A549 (cell line): ENCODE measurements around the gene GNB1. TPM values are rescaled to one million over a fixed set of nuclear protein-coding genes. Genes with fewer than 3 reads are reported as not detected.
A peak's percentile ranks its signal among the peaks of the same experiment; 100 is the strongest.

Source experiments
- ATAC-seq, 2 experiments: fragments of 200-7000 bp in 1 of 2; fragments of >200 bp in 1 of 2; cut with Nextera tagmentation in 1 of 2; cut with Tn5 transposase in 1 of 2; 3 replicates each; pipeline versions ENCODE4 v1.8.0 to v1.9.1; 2018 to 2020; ENCODE audit warnings: mild to moderate bottlenecking in 1 of 2, moderate library complexity in 1 of 2
- CTCF ChIA-PET: fragments of 300-600 bp; sonication (Branson Sonifier 250); formaldehyde crosslinking; extraction: SDS; loops from one replicate; lab custom pipeline; 2021; ENCODE audit warnings: antibody characterized with exemption, inconsistent platforms; lab: Yijun Ruan, JAX
- POLR2A ChIA-PET: fragments of 350-600 bp; formaldehyde crosslinking; extraction: SDS; loops from one replicate; lab custom pipeline; 2021; ENCODE audit warnings: antibody characterized with exemption, inconsistent platforms; lab: Yijun Ruan, JAX
- DNase-seq, 2 experiments: peaks; one replicate each; pipeline versions ENCODE4 v3.0.0 to v3.0.0-alpha.2; 2011 to 2016; ENCODE audit warnings: low read depth in 1 of 2, low spot score in 1 of 2
- FAIRE-seq: peaks from 2 replicates; lab custom pipeline; 2011; peaks lifted over from hg19 to GRCh38; lab: Jason Lieb, UNC
- H3K27ac ChIP-seq, 2 experiments: fragments of >200 bp; sonication (Bioruptor Twin); formaldehyde crosslinking; 3 replicates each; pipeline ENCODE4 v1.5.1; 2016 to 2017
- H3K4me1 ChIP-seq: fragments of >200 bp; sonication (Bioruptor Twin); formaldehyde crosslinking; 3 replicates; pipeline ENCODE4 v1.6.1; 2016
- H3K4me2 ChIP-seq: fragments of >200 bp; sonication (Bioruptor Twin); formaldehyde crosslinking; 3 replicates; pipeline ENCODE4 v1.6.1; 2016
- H3K4me3 ChIP-seq: fragments of >200 bp; sonication (Bioruptor Twin); formaldehyde crosslinking; 3 replicates; pipeline ENCODE4 v1.5.1; 2016
- H3K9me3 ChIP-seq: fragments of >200 bp; sonication (Bioruptor Twin); formaldehyde crosslinking; 3 replicates; pipeline ENCODE4 v1.6.1; 2016
- CBX8 ChIP-seq: fragments of 200-600 bp; sonication (generic); IDR thresholded peaks from 2 replicates; pipeline ENCODE4 v1.6.1; 2016
- CHD2 ChIP-seq: fragments of 150-350 bp; IDR thresholded peaks from 2 replicates; pipeline ENCODE4 v1.6.1; 2014; ENCODE audit warnings: low read length; ENCODE audit not compliant: partially characterized antibody
- E2F6 ChIP-seq: IDR thresholded peaks from 2 replicates; pipeline ENCODE4 v1.6.1; 2012; ENCODE audit warnings: low read depth, borderline replicate concordance
- EHF ChIP-seq: fragments of 250-450 bp; sonication (Bioruptor Pico); IDR thresholded peaks from 2 replicates; pipeline ENCODE4 v1.5.0; 2020; ENCODE audit warnings: mild to moderate bottlenecking
- ELK1 ChIP-seq: fragments of 150-350 bp; IDR thresholded peaks from 2 replicates; pipeline ENCODE4 v1.6.1; 2014; ENCODE audit warnings: low read depth, mild to moderate bottlenecking, low read length
- FOSB ChIP-seq: fragments of 250-450 bp; sonication (Bioruptor Pico); IDR thresholded peaks from 2 replicates; pipeline ENCODE4 v1.5.0; 2020; ENCODE audit warnings: mild to moderate bottlenecking, moderate library complexity
- HDAC2 ChIP-seq: fragments of 200-600 bp; sonication (generic); IDR thresholded peaks from 2 replicates; pipeline ENCODE4 v1.6.1; 2016
- HES2 ChIP-seq: fragments of >200 bp; sonication (Bioruptor Twin); formaldehyde crosslinking; IDR thresholded peaks from 2 replicates; pipeline ENCODE4 v1.6.1; 2016
- HEYL ChIP-seq: fragments of 250-450 bp; sonication (Bioruptor Pico); IDR thresholded peaks from 2 replicates; pipeline ENCODE4 v1.8.0; 2021; ENCODE audit warnings: mild to moderate bottlenecking, moderate library complexity
- HMGXB4 ChIP-seq: fragments of 250-450 bp; sonication (Bioruptor Pico); IDR thresholded peaks from 2 replicates; pipeline ENCODE4 v1.5.0; 2021; ENCODE audit warnings: mild to moderate bottlenecking, moderate library complexity, borderline replicate concordance
- HOXA7 ChIP-seq: fragments of 250-450 bp; sonication (Bioruptor Pico); IDR thresholded peaks from 2 replicates; pipeline ENCODE4 v1.5.0; 2020; ENCODE audit warnings: mild to moderate bottlenecking, moderate library complexity
- JUN ChIP-seq, 2 experiments: fragments of >200 bp; sonication (Bioruptor Twin); formaldehyde crosslinking; IDR thresholded peaks; 2 replicates in 1 of 2; 3 replicates in 1 of 2; pipeline ENCODE4 v1.6.1; 2016 to 2017
- JUNB ChIP-seq: fragments of >200 bp; sonication (Bioruptor Twin); formaldehyde crosslinking; IDR thresholded peaks from 2 replicates; pipeline ENCODE4 v1.6.1; 2016
- KDM1A ChIP-seq: fragments of 200-600 bp; sonication (generic); IDR thresholded peaks from 2 replicates; pipeline ENCODE4 v1.6.1; 2016; ENCODE audit warnings: low read depth, mild to moderate bottlenecking
- MYC ChIP-seq: IDR thresholded peaks from 2 replicates; pipeline ENCODE4 v1.6.1; 2012; ENCODE audit warnings: mild to moderate bottlenecking, inconsistent platforms, low read length, improper control_type of control experiment, borderline replicate concordance
- NPAS2 ChIP-seq: fragments of 250-450 bp; sonication (Bioruptor Pico); IDR thresholded peaks from 2 replicates; pipeline ENCODE4 v1.8.0; 2022; ENCODE audit warnings: mild to moderate bottlenecking, moderate library complexity, borderline replicate concordance
- NR3C1 ChIP-seq: fragments of >200 bp; sonication (Bioruptor Twin); formaldehyde crosslinking; IDR thresholded peaks from 3 replicates; pipeline ENCODE4 v1.6.1; 2017
- POLR2A ChIP-seq: IDR thresholded peaks from 2 replicates; pipeline ENCODE4 v1.6.1; 2012; ENCODE audit warnings: mild to moderate bottlenecking, low read length
- POLR2AphosphoS2 ChIP-seq: conservative IDR thresholded peaks from 2 replicates; pipeline ENCODE4 v1.6.1; 2012; ENCODE audit warnings: low read length, improper control_type of control experiment, inconsistent platforms
- RAD21 ChIP-seq, 2 experiments: fragments of >200 bp in 1 of 2; sonication (Bioruptor Twin) in 1 of 2; formaldehyde crosslinking in 1 of 2; IDR thresholded peaks in 1 of 2; conservative IDR thresholded peaks in 1 of 2; 2 replicates in 1 of 2; 3 replicates in 1 of 2; pipeline ENCODE4 v1.6.1; 2012 to 2018; ENCODE audit warnings: inconsistent platforms in 1 of 2
- SMC3 ChIP-seq: fragments of >200 bp; sonication (Bioruptor Twin); formaldehyde crosslinking; IDR thresholded peaks from 3 replicates; pipeline ENCODE4 v1.6.1; 2018; ENCODE audit warnings: inconsistent platforms
- TFCP2L1 ChIP-seq: fragments of 250-450 bp; sonication (Bioruptor Pico); IDR thresholded peaks from 2 replicates; pipeline ENCODE4 v1.5.0; 2021; ENCODE audit warnings: mild to moderate bottlenecking
- TP53 ChIP-seq: fragments of 250-450 bp; sonication (Bioruptor Pico); IDR thresholded peaks from 2 replicates; pipeline ENCODE4 v1.5.0; 2021; ENCODE audit warnings: mild to moderate bottlenecking, moderate library complexity
- ZNF302 ChIP-seq: fragments of 250-450 bp; sonication (Bioruptor Pico); IDR thresholded peaks from 2 replicates; pipeline ENCODE4 v1.9.0; 2021; ENCODE audit warnings: inconsistent platforms, mild to moderate bottlenecking, moderate library complexity
- ZSCAN20 ChIP-seq: fragments of 250-450 bp; sonication (Bioruptor Pico); IDR thresholded peaks from 2 replicates; pipeline ENCODE4 v1.8.0; 2022; ENCODE audit warnings: mild to moderate bottlenecking, moderate library complexity
- WGBS: methylation state at CpG from one replicate; pipeline ENCODE4 v1.1.6; 2017; ENCODE audit errors: missing lambda C conversion rate; 5-methylcytosine and 5-hydroxymethylcytosine counted together
- polyA plus RNA-seq, 4 experiments: library from polyadenylated mRNA; depleted of rRNA in 3 of 4; stranded (reverse); fragments of >200 nt; fragmentation: RNase III in 1 of 4; extraction: RNeasy Plus Mini Kit Qiagen cat#74134 plus additional on column Dnase treatment in 1 of 4; gene quantifications; 2 replicates in 3 of 4; 3 replicates in 1 of 4; pipeline ENCODE4 v1.2.3, GENCODE V29; 2011 to 2017
- TF ChIP-seq, protein P1 (sequence below): fragments of 200-600 bp; sonication (generic); IDR thresholded peaks from 2 replicates; pipeline ENCODE4 v1.6.1; 2016; ENCODE audit warnings: antibody characterized with exemption, mild to moderate bottlenecking, moderate library complexity
- TF ChIP-seq, protein P2 (sequence below): IDR thresholded peaks from 2 replicates; pipeline ENCODE4 v1.6.1; 2012

Gene GNB1
- polyA plus RNA-seq, 2 of the 4 experiments (the other 2 are of a cell fraction), result 159 to 270 TPM

DNA sequence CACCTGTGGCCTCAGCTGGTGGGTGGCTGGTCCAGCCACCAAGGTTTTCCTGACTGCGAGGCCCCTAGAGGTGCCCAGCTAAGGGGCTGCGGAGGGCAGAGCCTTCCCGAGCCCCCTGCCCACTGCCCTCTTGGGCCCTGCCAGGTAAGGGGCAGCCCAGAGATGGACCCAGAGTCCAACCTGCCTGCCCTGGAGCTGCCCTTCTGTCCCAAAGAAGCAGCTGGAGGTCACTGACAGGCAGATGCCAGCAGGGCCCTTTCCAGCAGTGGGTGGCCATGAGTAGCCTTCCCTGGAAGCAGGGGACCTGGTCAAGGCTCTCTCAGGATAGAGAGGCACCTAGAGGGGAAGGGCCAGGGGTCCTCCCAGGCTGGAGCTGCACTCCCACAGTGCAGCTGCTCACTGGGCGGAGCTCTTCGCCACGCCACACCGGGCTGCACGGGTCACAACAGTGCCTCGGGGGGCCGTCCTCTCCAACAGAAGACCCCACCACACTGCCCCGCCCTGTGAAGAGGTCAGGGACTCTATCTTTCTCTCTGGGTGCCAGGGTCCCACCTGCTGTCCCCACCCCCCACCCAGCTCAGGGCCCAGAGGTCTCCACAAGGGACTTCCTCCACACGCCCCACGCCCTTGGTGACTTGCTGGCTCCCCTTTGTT, 10.9 kb upstream of the GNB1 start:
- no peak overlapping the region for H3K4me2 ChIP-seq
- 93% methylated on average over 2 of the region's 13 CpGs for WGBS
- no peak overlapping the region for H3K27ac ChIP-seq
- H3K9me3 ChIP-seq, result no peaks in the 10 kb centered on the region
- ATAC-seq (no peak), DNase-seq (no peak), FAIRE-seq (no peak)
- H3K4me1 ChIP-seq, result peaks cover 13% of the 10 kb centered on the region; the same call in 2 of the 3 replicates
- ChIA-PET CTCF (interaction anchor here (0.8 to 1.6 kb wide), 6 partner anchors 10 to 147 kb away, joined by 3 to 4 read pairs (median 4); no protein-coding TSS in a partner anchor), POLR2A (no interaction called here)
- TF ChIP-seq CBX8 (no peak), POLR2A (no peak), HES2 (no peak), JUN (IDR thresholded peaks at IDR 0.05) (no peak), HMGXB4 (CRISPR knock-in tag) (no peak), FOSB (CRISPR knock-in tag) (no peak), TP53 (CRISPR knock-in tag) (no peak), HDAC2 (no peak), KDM1A (no peak), ZSCAN20 (no peak), JUNB (no peak), NPAS2 (CRISPR knock-in tag) (no peak), NR3C1 (no peak), ELK1 (no peak), MYC (no peak), POLR2AphosphoS2 (no peak)
- no peak overlapping the region for H3K4me3 ChIP-seq

GRCh38 chr1:1900883-1901640, 10.2 kb upstream of the GNB1 start:
- TF ChIP-seq CBX8, result no peak
- no peak for TF ChIP-seq EHF (CRISPR knock-in tag)
- TF ChIP-seq E2F6, result no peak
- no peak for TF ChIP-seq ZNF302
- TF ChIP-seq HOXA7 (CRISPR knock-in tag), result no peak
- TF ChIP-seq HDAC2, result no peak
- TF ChIP-seq, protein P1, sequence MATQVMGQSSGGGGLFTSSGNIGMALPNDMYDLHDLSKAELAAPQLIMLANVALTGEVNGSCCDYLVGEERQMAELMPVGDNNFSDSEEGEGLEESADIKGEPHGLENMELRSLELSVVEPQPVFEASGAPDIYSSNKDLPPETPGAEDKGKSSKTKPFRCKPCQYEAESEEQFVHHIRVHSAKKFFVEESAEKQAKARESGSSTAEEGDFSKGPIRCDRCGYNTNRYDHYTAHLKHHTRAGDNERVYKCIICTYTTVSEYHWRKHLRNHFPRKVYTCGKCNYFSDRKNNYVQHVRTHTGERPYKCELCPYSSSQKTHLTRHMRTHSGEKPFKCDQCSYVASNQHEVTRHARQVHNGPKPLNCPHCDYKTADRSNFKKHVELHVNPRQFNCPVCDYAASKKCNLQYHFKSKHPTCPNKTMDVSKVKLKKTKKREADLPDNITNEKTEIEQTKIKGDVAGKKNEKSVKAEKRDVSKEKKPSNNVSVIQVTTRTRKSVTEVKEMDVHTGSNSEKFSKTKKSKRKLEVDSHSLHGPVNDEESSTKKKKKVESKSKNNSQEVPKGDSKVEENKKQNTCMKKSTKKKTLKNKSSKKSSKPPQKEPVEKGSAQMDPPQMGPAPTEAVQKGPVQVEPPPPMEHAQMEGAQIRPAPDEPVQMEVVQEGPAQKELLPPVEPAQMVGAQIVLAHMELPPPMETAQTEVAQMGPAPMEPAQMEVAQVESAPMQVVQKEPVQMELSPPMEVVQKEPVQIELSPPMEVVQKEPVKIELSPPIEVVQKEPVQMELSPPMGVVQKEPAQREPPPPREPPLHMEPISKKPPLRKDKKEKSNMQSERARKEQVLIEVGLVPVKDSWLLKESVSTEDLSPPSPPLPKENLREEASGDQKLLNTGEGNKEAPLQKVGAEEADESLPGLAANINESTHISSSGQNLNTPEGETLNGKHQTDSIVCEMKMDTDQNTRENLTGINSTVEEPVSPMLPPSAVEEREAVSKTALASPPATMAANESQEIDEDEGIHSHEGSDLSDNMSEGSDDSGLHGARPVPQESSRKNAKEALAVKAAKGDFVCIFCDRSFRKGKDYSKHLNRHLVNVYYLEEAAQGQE, result no peak
- TF ChIP-seq SMC3, result no peak
- no peak for TF ChIP-seq HEYL (CRISPR knock-in tag)
- TF ChIP-seq RAD21 (conservative IDR thresholded peaks at IDR 0.05 in 1 of 2, IDR thresholded peaks at IDR 0.05 in 1 of 2), result no peak
- TF ChIP-seq CHD2, result no peak
- TF ChIP-seq TFCP2L1 (CRISPR knock-in tag), result no peak
- TF ChIP-seq, protein P2, sequence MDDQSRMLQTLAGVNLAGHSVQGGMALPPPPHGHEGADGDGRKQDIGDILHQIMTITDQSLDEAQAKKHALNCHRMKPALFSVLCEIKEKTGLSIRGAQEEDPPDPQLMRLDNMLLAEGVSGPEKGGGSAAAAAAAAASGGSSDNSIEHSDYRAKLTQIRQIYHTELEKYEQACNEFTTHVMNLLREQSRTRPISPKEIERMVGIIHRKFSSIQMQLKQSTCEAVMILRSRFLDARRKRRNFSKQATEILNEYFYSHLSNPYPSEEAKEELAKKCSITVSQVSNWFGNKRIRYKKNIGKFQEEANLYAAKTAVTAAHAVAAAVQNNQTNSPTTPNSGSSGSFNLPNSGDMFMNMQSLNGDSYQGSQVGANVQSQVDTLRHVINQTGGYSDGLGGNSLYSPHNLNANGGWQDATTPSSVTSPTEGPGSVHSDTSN, result no peak
- no peaks in the 10 kb centered on the region for H3K9me3 ChIP-seq
- FAIRE-seq, result no peak
- WGBS, result 85% methylated on average over 6 of the region's 14 CpGs
- DNase-seq, result no peak
- H3K27ac ChIP-seq, result no peak overlapping the region
- H3K4me2 ChIP-seq, result no peak overlapping the region
- peaks cover 10% of the 10 kb centered on the region; the same call in 1 of the 3 replicates for H3K4me1 ChIP-seq
- peak in 1 of 2 experiments; percentile 21; a peak in 1 of 6 replicates for ATAC-seq
- CTCF ChIA-PET, result interaction anchor here (0.8 to 3.8 kb wide), 7 partner anchors 8 to 148 kb away, joined by 3 to 25 read pairs (median 4); no protein-coding TSS in a partner anchor
- POLR2A ChIA-PET, result interaction anchor here (1.2 kb wide), 1 partner anchor 8 kb away, joined by 3 read pairs; no protein-coding TSS in a partner anchor
- H3K4me3 ChIP-seq, result no peak overlapping the region
